Umbilical cord (tissue), 2 donors: ENCODE data around the gene ZNF408. TPM values are rescaled to one million over a fixed set of nuclear protein-coding genes. Genes with fewer than 3 reads are reported as not detected.

ENCODE experiments used
- DNase-seq: peaks from one replicate; pipeline ENCODE4 v3.0.0-alpha.2; 2015; ENCODE audit warnings: low spot score
- total RNA-seq: library from RNA; depleted of rRNA; stranded (reverse); fragments of >200 nt; gene quantifications from one replicate; pipeline ENCODE4 v1.2.3, GENCODE V29; 2014; ENCODE audit warnings: low replicate concordance; ENCODE audit not compliant: insufficient read depth

Gene ZNF408
- total RNA-seq, 1 donor from 2014 or later: 4.1 TPM

- no peak for DNase-seq
These were observed 25.5 kb downstream of the ZNF408 start for GRCh38 chr11:46726206-46726862.

GRCh38 chr11:46727952-46728658, 27.3 kb downstream of the ZNF408 start:
- DNase-seq: no peak

GRCh38 chr11:46728659-46729040, 27.8 kb downstream of the ZNF408 start:
- no peak for DNase-seq

GRCh38 chr11:46729110-46730027, 28.5 kb downstream of the ZNF408 start:
- DNase-seq: no peak

GRCh38 chr11:46731545-46731944, 30.7 kb downstream of the ZNF408 start:
- DNase-seq: no peak

GRCh38 chr11:46733234-46733633, 32.4 kb downstream of the ZNF408 start:
- no peak for DNase-seq

GRCh38 chr11:46736146-46736545, 35.3 kb downstream of the ZNF408 start:
- no peak for DNase-seq

- DNase-seq: no peak
These were observed 35.8 kb downstream of the ZNF408 start for GRCh38 chr11:46736615-46737014.

- DNase-seq: no peak
These were observed 36.9 kb downstream of the ZNF408 start for GRCh38 chr11:46737699-46738098.

GRCh38 chr11:46738887-46739286, 38.1 kb downstream of the ZNF408 start:
- DNase-seq: no peak

GRCh38 chr11:46741600-46742484, 41.0 kb downstream of the ZNF408 start:
- no peak for DNase-seq

- no peak for DNase-seq
These were observed 42.2 kb downstream of the ZNF408 start for GRCh38 chr11:46743043-46743442.

- DNase-seq: no peak
These were observed 43.0 kb downstream of the ZNF408 start for GRCh38 chr11:46743693-46744339.

GRCh38 chr11:46745328-46745727, 44.5 kb downstream of the ZNF408 start:
- no peak for DNase-seq

- DNase-seq: no peak
These were observed 45.2 kb downstream of the ZNF408 start for GRCh38 chr11:46745995-46746394.

GRCh38 chr11:46747150-46747549, 46.3 kb downstream of the ZNF408 start:
- DNase-seq: no peak
